ENCODE results near the gene MED20.

DNA sequence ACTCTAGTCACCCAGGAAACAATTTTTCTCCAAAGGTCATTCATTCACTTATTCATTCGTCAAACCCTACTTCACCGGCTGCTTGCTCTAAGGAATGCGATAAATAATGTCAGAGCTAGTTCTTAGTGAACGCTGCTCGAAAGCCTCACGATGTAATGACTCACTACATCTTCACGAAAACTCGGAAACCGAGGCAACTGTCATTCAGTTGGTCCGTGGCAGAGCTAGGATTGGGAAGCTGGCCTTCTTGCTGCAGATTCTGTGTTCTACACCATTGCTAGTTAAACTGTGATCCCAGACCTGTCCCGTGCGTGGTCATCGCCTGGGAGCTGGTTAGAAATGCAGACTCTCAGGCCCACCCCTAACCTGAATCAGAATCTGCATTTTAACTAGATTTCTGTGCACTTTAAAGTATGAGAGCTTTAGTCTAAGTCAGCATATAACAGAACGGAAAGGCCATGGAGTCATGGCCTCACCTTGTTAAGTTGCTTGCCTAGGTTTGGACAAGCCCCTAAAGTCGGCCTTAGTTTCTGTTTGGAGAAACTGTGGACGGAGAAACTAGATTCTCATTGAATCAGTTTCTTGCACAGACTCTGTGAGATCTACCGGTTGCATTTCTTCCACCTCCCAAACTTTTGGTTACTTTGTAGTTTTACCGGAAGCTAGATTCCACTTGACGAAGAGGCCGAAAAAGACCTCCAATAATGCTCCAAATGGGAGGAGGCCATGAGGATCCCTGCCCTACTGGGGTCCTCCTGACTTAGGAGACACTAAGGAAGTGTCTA, 21.3 kb upstream of the MED20 start:
- TF ChIP-seq, protein P1, sequence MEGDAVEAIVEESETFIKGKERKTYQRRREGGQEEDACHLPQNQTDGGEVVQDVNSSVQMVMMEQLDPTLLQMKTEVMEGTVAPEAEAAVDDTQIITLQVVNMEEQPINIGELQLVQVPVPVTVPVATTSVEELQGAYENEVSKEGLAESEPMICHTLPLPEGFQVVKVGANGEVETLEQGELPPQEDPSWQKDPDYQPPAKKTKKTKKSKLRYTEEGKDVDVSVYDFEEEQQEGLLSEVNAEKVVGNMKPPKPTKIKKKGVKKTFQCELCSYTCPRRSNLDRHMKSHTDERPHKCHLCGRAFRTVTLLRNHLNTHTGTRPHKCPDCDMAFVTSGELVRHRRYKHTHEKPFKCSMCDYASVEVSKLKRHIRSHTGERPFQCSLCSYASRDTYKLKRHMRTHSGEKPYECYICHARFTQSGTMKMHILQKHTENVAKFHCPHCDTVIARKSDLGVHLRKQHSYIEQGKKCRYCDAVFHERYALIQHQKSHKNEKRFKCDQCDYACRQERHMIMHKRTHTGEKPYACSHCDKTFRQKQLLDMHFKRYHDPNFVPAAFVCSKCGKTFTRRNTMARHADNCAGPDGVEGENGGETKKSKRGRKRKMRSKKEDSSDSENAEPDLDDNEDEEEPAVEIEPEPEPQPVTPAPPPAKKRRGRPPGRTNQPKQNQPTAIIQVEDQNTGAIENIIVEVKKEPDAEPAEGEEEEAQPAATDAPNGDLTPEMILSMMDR (IDR thresholded peaks at IDR 0.05; ENCODE audit: control extremely low read depth in 1 of 3, insufficient read depth in 1 of 3, low read depth in 1 of 3, low read length in 3 of 3) = no peak
- TF ChIP-seq POLR2A (IDR thresholded peaks at IDR 0.05; ENCODE audit: control extremely low read depth in 1 of 2, low read depth in 2 of 2, low read length in 2 of 2) (no peak), POLR2AphosphoS5 (IDR thresholded peaks at IDR 0.05; ENCODE audit: low read depth, low read length) (no peak), EZH2 (IDR thresholded peaks at IDR 0.05; ENCODE audit: low read depth, low read length, severe bottlenecking) (no peak), ZNF274 (IDR thresholded peaks at IDR 0.05; ENCODE audit: borderline replicate concordance, extremely low read depth, low read length) (no peak), RNF2 (IDR thresholded peaks at IDR 0.05; ENCODE audit: borderline replicate concordance, low read depth, low read length, missing control alignments, poor library complexity, severe bottlenecking) (no peak), RFX5 (IDR thresholded peaks at IDR 0.05; ENCODE audit: borderline replicate concordance, low read depth, low read length) (no peak), TEAD4 (IDR thresholded peaks at IDR 0.05; ENCODE audit: low read depth, low read length) (no peak), CHD2 (IDR thresholded peaks at IDR 0.05; ENCODE audit: low read length) (no peak)
- TF ChIP-seq, protein P2, sequence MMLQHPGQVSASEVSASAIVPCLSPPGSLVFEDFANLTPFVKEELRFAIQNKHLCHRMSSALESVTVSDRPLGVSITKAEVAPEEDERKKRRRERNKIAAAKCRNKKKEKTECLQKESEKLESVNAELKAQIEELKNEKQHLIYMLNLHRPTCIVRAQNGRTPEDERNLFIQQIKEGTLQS (IDR thresholded peaks at IDR 0.05; ENCODE audit: insufficient read depth, low read depth, low read length) = no peak
- TF ChIP-seq, protein P3, sequence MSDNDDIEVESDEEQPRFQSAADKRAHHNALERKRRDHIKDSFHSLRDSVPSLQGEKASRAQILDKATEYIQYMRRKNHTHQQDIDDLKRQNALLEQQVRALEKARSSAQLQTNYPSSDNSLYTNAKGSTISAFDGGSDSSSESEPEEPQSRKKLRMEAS (IDR thresholded peaks at IDR 0.05) = no peak
- TF ChIP-seq, protein P4, sequence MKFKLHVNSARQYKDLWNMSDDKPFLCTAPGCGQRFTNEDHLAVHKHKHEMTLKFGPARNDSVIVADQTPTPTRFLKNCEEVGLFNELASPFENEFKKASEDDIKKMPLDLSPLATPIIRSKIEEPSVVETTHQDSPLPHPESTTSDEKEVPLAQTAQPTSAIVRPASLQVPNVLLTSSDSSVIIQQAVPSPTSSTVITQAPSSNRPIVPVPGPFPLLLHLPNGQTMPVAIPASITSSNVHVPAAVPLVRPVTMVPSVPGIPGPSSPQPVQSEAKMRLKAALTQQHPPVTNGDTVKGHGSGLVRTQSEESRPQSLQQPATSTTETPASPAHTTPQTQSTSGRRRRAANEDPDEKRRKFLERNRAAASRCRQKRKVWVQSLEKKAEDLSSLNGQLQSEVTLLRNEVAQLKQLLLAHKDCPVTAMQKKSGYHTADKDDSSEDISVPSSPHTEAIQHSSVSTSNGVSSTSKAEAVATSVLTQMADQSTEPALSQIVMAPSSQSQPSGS (IDR thresholded peaks at IDR 0.05; ENCODE audit: low read length) = no peak
